GM18868 (cell line): ENCODE results near the gene OTX2.

Experiments used
- ATAC-seq: cut with Tn5 transposase; IDR thresholded peaks from one replicate; pipeline ENCODE4 v1.9.1; 2021; ENCODE audit warnings: mild to moderate bottlenecking, moderate library complexity; ENCODE audit not compliant: unreplicated experiment

Gene OTX2

DNA sequence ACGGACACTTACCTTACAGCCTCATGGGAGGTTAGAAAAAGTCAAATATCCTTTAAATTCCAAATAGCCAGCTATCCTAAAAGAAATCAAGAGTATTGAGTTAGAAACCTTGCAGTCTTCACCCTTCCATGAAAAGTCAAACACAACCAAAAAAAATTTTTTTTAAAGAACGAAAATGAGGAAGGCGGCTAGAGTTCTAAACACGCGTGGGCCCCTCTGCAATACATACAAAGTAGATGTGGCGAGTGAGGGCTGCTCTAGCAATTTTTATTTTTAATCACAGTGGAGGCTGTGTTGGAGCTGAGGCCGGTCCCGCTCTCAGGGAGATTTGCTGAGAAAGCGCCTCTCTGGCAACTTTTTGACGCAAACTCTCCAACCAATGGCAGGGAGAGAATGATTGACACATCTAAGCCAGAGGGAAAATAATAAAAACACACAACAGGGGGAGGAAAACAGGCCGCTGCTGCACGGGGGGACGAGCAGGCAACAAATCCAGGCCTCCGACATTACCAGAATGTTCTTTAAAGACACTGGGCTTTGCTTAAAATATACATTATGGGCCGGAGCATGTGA lies at the start of gene OTX2:
Gene OTX2 (minus strand): TSS at position 333 of the 573 bp plus-strand sequence. CDS start 5,023 bp downstream, outside the sequence.
- no peak for ATAC-seq

DNA sequence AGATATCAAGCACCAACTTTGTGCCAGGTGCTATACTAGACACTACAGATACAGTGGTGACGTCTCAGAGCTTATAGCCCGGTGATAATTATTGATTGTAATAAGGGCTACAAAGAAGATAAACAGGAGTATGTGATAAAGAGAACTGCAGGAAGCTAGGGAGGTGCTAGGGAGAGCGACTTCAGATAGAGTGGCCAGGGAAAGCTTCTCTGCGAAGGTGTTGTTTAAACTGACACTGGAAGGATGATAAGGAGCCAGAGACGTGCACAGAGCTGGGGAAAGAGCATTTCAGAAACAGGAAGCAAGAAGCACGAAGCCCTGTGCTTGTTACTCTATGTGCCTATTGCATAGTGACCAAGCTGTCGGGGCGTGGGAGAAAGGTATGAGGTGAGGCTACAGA lies 48.1 kb upstream of the OTX2 start:
- ATAC-seq = no peak

DNA sequence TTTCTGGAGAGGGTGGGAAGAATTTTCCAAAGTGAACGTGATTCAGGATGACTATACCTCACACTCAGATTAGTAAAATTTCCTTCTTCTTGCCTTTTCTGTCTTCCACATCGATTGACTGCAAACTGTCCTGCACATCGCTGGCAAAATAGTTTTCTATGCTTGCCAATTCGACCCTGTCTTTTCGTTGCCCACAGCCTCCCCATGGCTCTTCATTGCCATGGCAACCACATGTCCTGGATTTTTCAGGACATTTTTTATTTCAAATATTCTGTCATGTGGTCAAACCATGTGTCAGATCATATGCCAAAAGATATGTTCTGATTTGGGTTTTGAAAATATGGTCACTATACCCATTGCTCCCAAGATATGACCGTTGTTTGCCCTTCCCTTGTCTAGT lies 46.9 kb upstream of the OTX2 start:
- no peak for ATAC-seq

GRCh38 chr14:56855891-56856461 lies 45.7 kb upstream of the OTX2 start:
- no peak for ATAC-seq

DNA sequence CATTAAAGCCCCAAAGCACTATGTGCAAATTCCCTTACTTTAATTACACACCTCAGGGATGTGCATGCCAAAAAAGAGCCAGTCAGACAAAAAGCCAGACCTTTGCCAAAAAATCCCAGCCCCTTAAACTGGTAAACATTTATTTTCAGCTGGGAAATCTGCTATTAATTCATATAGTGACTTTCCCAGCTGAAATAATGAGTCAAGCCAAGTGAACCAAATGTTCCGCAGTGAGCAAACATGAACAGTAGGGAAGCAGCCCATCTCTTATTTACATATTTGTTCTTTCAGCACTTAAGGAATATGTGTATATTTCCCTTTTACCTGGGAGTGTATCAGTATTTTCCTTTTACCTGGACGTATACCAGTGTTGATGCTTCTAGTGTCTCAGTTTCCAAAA lies 44.0 kb upstream of the OTX2 start:
- no peak for ATAC-seq

- ATAC-seq = no peak
Measured at GRCh38 chr14:56846970-56847930, 37.0 kb upstream of the OTX2 start.

DNA sequence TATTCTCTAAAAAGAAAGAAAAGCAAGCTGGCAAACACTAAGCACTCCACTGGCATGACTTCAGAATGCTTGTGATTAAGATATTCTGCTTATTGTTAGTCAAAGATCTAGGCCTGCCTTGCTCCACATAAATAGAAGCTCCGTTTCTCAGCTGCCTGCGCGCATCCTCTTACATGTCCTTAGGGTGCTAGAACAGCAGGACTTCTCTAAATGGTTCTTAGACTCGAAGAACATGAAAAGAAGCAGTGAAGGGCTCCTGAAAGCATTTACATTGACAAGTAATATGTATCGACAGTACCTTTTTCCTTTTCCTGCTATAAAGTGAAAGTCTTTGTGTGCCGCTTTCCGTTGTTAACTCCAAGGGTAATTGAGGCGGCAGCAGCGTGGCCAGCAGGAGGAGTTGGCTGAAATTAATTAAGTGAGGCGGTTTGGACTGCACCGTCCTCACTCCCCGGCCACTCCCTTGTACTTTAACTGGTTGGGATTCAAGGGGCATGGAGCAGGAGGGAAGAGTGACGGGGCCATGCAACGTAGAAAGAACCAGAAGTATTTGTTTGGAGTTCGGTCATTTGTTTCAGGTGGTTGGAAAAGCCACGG lies 34.2 kb upstream of the OTX2 start:
- no peak for ATAC-seq

- ATAC-seq = no peak
Measured at GRCh38 chr14:56841611-56842010, 31.3 kb upstream of the OTX2 start.

DNA sequence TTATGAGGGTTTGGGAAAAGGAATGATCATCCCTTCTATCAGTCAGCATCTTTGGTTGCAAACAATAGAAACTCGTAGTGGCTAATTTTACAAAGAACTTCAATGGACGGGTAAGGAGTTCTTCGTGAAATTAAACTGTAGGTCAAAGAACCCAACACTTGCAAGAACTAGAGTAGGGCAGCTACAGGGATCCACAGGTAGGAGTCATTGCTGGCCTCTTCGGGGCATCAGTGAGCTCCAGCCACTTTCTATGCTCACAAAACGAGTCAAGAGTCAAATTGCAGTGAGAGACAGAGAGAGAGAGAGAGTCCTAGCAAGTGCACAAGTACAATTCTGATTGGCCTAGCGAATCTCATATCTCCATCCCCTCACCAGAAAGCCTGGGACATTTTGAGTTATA lies 29.9 kb upstream of the OTX2 start:
- no peak for ATAC-seq

GRCh38 chr14:56829151-56829550 lies 18.9 kb upstream of the OTX2 start:
- no peak for ATAC-seq

GRCh38 chr14:56826214-56826613 lies 15.9 kb upstream of the OTX2 start:
- no peak for ATAC-seq

GRCh38 chr14:56821805-56822610 lies 11.7 kb upstream of the OTX2 start:
- no peak for ATAC-seq

- ATAC-seq = no peak
Measured at GRCh38 chr14:56821177-56821576, 10.9 kb upstream of the OTX2 start.

DNA sequence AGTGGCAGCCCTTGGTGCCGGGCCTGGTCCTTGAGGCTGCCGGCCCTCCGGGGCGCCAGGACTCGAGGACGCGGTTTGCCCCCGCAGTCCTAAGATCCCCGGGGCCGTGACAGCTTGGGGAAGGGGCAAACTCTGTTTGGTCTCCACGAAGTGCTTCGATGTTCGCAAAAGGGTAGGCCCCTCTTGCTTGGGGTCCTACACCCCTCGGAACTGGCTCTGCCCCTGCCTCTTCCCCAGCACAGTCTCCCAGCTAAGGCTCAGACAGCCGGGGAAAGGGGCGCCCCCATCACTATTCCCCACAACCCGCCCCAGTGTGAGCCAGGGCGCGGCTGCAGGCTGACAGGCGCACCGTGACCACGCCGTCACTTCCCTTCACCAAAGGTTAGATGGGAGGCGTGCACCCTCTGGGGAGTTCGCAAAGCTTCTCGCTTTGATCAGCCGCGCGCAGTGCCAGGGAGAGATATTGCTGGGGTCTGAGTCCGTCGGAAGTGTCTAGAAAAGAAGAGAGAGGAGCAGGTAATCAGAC lies 7.2 kb upstream of the OTX2 start:
- ATAC-seq = no peak

DNA sequence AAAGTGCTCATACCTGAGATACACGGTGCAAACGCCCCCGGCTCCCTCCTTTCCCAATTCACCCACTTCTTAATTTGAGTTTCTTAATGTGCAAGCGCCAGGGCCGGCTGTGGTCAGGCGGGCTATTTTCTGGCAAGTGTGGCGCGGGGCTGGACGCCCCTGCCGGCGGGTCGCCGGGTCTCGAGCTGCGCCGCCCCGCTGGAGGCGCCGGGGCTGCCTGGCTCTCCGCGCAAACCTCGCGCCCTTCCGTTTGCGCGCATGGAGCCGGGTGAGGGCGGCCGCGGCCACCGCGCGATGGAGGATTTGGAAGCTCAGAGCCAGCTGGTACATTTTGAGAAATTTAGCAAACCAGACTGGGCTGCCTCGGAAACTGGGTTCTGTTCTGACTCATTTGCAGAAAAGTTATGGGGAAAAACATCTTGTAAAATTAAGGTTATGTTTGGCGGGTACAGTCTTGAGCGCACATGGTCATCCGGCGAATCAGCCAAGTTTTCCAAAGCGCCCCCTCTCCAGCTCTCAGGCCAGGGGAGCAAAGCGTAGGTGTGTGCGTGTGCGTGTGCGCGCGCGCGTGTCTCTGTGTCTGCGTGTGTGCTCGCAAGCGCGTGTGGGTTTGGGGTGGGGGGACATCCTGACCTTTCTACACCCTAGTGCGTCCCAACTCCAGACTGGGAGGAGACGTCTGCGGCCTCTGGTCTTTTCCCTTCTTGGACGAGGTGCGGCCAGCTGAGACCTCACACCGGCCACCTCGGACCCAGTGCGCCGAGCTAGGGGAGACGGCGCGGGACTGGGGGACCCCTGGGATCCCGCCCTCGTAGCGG lies 6.5 kb upstream of the OTX2 start:
- ATAC-seq = no peak

DNA sequence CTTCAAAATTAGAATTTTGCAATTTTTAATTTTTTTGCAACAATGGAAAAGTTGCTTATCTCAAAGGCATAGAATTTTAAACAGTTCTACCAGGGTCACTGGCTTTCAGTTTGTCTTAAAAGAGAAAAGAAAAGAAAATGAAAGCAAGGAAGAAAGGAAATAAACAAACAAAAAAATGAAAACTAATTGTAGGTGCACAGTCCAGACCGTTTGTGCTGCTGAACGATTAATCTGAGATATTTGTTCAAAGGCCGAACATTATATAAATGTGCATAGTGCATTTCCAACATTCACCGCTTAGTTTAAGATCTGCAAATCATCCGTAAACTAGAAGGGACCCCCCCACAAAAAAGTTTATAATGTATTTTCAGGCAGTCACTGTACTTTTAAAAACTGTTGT lies 5.5 kb upstream of the OTX2 start:
- ATAC-seq = no peak

DNA sequence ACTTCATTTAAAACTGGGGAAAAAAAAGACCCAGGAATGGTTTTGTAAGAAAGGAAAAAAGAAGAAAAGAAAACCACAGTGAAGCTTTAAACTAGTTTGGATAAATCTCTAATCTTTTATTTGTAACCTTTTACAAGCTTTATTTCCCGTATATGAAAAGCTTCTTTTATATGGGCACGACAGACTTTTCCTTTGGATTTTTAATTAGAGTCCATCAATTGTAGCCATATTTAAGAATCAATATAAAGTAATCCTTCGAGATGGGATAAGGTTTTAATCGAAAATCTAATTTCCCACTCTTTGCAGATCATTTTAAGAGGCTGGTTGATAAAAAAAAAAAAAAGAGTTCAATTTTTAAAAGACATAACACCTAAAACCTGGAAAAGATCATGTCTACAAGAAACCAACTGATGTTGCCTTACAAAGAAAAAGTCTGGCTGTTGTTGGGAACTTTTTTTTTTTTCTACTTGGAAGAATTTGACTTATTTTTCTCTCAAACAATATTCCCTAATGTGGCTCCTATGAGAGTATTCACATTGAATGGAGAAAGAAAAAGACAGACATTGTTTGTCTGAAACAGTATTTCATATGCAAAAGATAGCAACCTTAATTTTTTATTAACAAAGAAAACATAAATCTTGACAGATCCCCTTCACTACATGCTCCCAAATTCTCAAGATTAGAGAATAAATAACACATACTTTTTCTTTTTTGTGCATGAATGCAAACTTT lies 4.9 kb upstream of the OTX2 start:
- no peak for ATAC-seq

GRCh38 chr14:56814519-56814959 lies 4.3 kb upstream of the OTX2 start:
- ATAC-seq = no peak

DNA sequence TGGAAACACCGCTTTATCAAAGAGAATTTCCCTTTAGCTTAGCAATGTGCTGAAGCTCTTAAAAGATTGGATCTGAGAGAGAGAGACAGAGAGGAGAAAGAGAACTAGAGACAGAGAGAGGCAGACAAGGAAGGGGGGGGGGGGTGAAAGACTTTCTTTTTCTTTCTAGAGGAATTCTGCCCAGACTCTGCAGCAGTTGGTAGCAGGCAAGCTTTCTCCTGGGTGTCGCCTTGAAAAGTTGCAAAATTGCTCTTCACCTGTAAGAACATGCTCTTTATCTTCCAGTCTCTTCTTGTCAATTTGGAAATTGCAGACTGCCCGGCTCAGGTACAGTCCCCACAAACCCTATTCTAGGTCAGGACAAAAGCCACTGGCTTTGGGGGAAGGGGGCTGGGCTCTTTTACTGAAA lies 2.9 kb upstream of the OTX2 start:
- no peak for ATAC-seq
